ENCODE results near the gene ACOT12.

DNA sequence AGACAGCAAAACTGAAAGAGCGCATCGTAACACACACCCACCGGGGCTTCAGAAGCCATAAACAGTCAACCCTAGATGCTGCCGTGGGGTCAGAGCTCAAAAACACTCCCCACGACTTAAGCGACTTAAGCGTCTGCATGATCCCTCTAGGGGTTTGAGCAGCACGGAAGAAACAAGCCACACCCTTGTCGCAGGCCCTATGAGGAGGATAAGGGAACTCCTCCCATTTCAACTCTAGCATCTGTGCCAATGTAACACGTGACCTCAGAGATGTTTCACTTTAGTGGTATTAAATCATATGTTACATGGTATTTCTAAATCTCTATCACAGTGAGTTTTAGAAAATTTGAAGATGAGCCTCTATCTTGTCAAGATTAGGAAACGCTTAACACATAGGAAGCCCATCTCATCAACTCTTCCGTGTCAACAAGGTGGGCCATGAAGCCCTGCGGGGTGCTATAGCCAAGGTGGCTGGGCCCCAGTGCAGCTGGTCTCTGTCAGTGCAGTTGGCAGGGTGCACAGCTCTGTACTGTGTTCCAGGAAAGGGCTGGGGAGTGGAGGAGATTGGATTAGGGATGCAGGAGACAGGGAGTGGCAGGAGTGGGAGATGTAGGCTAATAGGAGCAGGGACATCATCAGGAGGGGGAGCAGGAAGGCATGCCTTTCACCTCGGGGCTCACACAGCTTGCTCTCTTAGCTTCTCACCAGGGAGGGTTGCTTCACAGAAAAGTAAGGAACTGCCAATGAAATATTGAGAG lies 59.5 kb downstream of the ACOT12 start:
- TF ChIP-seq, protein P1, sequence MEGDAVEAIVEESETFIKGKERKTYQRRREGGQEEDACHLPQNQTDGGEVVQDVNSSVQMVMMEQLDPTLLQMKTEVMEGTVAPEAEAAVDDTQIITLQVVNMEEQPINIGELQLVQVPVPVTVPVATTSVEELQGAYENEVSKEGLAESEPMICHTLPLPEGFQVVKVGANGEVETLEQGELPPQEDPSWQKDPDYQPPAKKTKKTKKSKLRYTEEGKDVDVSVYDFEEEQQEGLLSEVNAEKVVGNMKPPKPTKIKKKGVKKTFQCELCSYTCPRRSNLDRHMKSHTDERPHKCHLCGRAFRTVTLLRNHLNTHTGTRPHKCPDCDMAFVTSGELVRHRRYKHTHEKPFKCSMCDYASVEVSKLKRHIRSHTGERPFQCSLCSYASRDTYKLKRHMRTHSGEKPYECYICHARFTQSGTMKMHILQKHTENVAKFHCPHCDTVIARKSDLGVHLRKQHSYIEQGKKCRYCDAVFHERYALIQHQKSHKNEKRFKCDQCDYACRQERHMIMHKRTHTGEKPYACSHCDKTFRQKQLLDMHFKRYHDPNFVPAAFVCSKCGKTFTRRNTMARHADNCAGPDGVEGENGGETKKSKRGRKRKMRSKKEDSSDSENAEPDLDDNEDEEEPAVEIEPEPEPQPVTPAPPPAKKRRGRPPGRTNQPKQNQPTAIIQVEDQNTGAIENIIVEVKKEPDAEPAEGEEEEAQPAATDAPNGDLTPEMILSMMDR (IDR thresholded peaks at IDR 0.05): no peak
- TF ChIP-seq FOXK1 (CRISPR knock-in tag; IDR thresholded peaks at IDR 0.05) (no peak), NFE2L1 (CRISPR knock-in tag; IDR thresholded peaks at IDR 0.05) (no peak), MAX (CRISPR knock-in tag; IDR thresholded peaks at IDR 0.05) (no peak), ZBTB21 (CRISPR knock-in tag; IDR thresholded peaks at IDR 0.05; ENCODE audit: borderline replicate concordance) (no peak), ZNF263 (CRISPR knock-in tag; IDR thresholded peaks at IDR 0.05; ENCODE audit: low read depth) (no peak), SP1 (CRISPR knock-in tag; conservative IDR thresholded peaks at IDR 0.05) (no peak), E2F4 (CRISPR knock-in tag; IDR thresholded peaks at IDR 0.05; ENCODE audit: borderline replicate concordance, low read depth) (no peak)
